ENCODE results near the gene MYO5B.

GRCh38 chr18:50004013-50004412, 190.9 kb downstream of the MYO5B start:
- TF ChIP-seq CTCF (IDR thresholded peaks at IDR 0.05; ENCODE audit: low read depth, low read length, poor library complexity, severe bottlenecking) = no peak
- TF ChIP-seq EZH2phosphoT487 (IDR thresholded peaks at IDR 0.05; ENCODE audit: borderline replicate concordance, low read length) = no peak

All from DOHH2 (cell line).